Fibroblast of pulmonary artery (primary cell): ENCODE results near the gene TBC1D26.
A peak's percentile ranks its signal among the peaks of the same experiment; 100 is the strongest.
"Not testable (repeated sequence)": the region's sequence is repeated elsewhere in the genome, so short reads cannot be mapped to it uniquely, and the experiment has no call there.

Experiments
- DNase-seq: peaks from one replicate; pipeline ENCODE4 v3.0.0-alpha.2; 2010; ENCODE audit warnings: low read depth
- H3K4me3 ChIP-seq: replicated peaks from 2 replicates; pipeline ENCODE4 v1.5.1; 2011; ENCODE audit warnings: low read depth, mild to moderate bottlenecking, control low read depth, low read length, moderate library complexity
- TF ChIP-seq, protein P1 (sequence below): IDR thresholded peaks from 2 replicates; pipeline ENCODE4 v1.5.1; 2011; ENCODE audit warnings: mild to moderate bottlenecking, control low read depth, low read length, inconsistent platforms; ENCODE audit errors: missing control alignments

Gene TBC1D26

DNA sequence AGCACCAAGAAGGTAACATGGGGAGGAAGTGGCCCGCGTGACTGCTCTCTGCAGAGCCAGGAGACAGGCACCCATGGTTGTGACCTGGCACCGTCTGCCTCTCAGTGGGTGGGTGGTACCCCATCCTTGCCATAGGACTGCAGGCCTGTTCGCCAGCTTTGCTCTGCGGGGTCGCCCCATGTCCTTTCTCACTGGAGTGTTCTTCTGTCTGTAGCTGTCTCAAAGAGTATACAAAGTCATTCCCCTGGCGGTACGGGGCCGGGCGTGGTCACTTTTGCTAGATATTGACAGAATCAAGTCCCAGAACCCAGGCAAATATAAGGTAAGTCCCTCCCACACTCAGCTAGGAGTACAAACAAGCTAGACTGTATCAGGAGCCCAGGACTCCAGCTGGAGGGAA is 6.0 kb downstream of the TBC1D26 start:
- no peak overlapping the region for H3K4me3 ChIP-seq
- DNase-seq = no peak
- TF ChIP-seq, protein P1, sequence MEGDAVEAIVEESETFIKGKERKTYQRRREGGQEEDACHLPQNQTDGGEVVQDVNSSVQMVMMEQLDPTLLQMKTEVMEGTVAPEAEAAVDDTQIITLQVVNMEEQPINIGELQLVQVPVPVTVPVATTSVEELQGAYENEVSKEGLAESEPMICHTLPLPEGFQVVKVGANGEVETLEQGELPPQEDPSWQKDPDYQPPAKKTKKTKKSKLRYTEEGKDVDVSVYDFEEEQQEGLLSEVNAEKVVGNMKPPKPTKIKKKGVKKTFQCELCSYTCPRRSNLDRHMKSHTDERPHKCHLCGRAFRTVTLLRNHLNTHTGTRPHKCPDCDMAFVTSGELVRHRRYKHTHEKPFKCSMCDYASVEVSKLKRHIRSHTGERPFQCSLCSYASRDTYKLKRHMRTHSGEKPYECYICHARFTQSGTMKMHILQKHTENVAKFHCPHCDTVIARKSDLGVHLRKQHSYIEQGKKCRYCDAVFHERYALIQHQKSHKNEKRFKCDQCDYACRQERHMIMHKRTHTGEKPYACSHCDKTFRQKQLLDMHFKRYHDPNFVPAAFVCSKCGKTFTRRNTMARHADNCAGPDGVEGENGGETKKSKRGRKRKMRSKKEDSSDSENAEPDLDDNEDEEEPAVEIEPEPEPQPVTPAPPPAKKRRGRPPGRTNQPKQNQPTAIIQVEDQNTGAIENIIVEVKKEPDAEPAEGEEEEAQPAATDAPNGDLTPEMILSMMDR = no peak

DNA sequence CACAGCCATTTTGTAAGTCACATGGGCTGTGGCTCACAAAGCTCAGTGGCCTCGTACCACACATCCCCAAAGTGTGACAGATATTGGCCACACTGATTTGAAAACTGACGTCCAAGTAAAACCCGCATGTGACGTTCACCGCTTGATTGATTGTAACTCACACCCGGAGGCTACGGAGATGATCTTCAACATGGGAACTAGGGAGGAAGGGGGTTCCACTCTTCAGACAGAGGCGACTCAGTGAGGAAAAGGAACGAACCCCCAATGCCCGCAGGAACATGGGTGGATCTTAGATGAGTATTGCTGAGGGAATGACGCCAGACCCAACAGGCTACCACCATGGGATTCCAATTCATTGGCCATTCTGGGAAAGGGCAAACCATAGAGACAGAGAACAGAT is 7.2 kb downstream of the TBC1D26 start:
- not testable (repeated sequence) for DNase-seq, H3K4me3 ChIP-seq

DNA sequence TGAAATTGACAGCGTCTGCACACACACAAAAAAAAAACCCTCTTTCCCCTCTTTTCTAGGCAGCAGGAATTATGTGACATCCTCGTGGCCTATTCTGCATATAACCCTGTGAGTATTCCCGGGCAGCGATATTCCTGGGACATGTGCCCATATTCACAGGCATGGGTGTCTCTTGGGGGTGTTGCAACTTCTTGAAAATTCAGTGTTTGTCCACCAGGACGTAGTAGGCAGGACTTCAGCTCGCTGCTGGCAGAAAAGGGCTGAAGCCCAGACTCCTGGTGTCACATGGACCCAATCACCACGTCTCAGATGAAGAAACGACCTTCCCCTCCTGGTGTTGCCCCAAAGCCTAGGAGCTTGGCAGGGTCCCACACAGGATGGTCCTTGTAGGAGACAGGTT is 8.0 kb downstream of the TBC1D26 start:
- peak; percentile 20 for DNase-seq
- H3K4me3 ChIP-seq = not testable (repeated sequence)

DNA sequence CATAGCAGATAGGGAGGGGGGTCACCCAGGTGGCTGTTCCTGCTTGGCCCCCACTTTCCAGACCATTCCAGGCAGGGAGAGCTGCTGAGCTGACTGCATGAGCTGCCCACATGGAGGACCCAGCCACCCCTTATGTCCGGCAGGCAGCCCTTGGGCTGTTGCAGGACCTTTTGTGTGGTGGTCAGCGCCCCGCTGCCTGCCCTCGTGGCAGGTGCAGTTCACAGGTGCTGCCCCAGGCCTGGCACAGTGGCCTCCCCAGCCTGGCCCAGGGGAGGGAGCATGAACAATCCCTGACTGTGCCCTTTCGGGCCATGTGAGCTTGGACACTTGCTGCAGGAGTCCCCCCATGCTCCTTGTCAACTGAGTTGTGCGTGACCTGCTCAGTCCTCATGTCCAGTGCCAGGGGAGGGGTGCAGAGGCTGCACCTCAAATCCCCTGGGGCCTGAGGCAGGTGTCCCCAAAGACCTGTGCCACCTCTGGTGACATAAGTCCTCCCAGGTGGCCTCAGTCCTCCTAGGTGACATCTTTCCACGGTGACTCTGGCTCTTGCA is 8.6 kb downstream of the TBC1D26 start:
- TF ChIP-seq, protein P1 = no peak
- no peak for DNase-seq
- no peak overlapping the region for H3K4me3 ChIP-seq

DNA sequence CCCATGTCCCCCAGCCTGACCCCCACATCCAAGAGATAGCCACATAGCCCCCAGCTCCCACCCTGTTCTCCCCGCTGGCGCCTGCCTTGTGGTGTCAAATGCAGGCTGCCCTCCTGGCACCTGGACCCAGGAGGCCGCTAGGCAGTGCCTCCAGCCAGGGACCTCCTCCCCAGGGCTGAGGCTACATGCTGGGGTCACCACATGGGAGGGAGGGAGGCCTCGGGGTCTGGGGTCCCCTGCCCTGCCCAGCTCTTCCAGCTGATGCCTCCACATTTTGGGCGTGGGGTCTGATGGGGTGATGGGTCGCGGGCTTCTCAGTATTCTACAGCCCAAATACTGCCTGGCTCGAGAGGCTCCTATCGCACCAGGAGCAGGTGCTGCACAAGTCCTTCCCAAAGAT is 9.5 kb downstream of the TBC1D26 start:
- no peak for DNase-seq
- TF ChIP-seq, protein P1 = no peak
- H3K4me3 ChIP-seq = no peak overlapping the region

DNA sequence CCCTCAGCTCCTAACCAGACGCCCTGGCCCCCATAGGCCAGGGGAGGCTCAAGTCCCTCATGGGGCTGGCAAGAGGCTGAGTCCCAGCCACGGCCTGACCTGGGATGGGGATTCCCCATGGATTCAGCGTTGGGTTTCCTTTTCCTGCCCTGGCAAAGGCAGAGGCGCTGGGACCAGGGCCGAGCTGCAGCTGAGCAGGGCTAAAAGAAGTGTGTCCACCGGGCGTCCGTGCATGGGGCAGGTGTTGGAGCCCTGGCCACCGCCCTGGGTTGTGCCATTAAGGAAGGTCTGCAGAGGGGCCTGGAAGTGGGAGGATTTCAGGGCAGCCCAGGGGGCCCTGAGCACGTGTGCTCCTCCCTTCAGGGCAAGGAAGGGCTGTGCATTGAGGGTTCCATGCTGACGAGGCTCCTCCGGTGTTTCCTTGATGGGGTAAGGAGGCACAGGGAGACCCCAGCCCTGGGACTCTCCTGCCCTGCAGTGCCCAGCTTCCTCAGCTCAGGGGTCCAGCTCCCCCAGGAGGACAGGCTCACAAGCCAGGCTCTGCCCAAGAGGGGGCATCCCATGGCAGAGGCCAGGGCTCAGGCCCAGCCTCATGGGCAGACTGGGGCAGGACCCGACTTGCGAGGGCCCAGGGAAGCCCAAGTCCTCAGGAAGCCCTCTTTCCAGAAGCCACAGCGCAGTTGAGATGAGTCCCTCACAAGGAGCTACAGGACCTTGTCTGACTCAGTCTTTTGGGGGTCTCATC is 10.1 kb downstream of the TBC1D26 start:
- H3K4me3 ChIP-seq = no peak overlapping the region
- no peak for DNase-seq
- TF ChIP-seq, protein P1 = no peak

DNA sequence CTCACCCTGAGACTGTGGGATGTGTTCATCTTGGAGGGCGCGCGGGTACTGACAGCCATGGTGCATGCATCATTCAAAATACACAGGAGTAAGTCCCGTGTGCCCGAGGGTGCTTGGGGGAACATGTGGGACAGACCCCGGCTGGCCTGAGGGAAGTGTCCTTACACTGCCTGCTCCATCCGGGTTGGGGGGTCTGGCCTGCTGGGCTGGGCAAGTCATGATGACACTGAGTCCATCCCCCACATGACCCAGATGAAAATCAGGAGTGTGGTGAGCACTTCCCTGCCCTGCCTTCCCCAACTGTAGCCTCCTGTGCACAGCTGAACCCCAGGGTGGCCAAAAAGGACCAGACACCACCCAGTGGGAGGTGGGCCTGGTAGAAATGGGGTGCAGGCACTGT is 10.8 kb downstream of the TBC1D26 start:
- TF ChIP-seq, protein P1 = no peak
- no peak for DNase-seq
- H3K4me3 ChIP-seq = no peak overlapping the region

DNA sequence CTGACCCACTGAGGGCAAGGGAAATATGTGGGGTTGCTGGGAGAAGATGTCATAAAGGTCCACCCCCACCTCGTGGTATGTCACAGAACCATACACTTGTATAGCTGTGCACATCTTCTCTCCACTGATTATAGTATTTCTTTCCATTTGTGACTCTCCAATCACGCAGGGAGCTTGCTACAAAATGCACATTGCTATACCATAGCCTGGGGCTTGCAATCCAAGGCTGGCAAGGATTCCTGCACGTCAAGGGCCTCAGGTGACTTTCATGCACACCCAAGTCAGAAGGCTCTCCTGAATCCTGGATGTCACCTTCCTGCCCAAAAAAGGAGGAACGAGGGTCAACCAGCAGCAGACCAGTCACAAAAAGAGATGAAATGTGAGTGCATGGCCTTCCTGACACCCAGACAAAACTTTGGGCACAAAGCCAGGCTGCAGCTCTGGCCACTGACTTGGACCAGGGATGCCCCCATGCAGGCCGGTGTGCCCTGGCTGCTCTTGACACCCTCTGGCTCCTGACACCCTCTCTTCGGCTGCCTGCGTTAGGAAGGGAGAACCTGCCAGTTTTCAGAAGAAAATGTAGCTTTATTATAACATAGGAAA is 12.1 kb downstream of the TBC1D26 start:
- TF ChIP-seq, protein P1 = no peak
- no peak overlapping the region for H3K4me3 ChIP-seq
- DNase-seq = no peak
